Heart right ventricle (tissue), 16 donors: ENCODE data around the gene ZBED1. TPM values are rescaled to one million over a fixed set of nuclear protein-coding genes. Genes with fewer than 3 reads are reported as not detected.
"Not testable (repeated sequence)": the region's sequence is repeated elsewhere in the genome, so short reads cannot be mapped to it uniquely, and the experiment has no call there.

Experiments
- ATAC-seq, 8 donors: fragments of 200-7000 bp; cut with Tn5 transposase; one replicate each; pipeline ENCODE4 v1.9.1; 2020; ENCODE audit warnings: mild to moderate bottlenecking in 8 of 8, moderate library complexity in 8 of 8, moderate number of reproducible peaks in 1 of 8
- DNase-seq, 2 donors: peaks; one replicate each; pipeline ENCODE4 v3.0.0-alpha.2; 2020
- H3K27ac ChIP-seq, 10 donors: fragments of 200-600 bp; sonication (generic) in 2 of 10; one replicate each; pipeline versions ENCODE4 v1.5.0 to v1.8.0; 2020 to 2022; ENCODE audit warnings: mild to moderate bottlenecking in 3 of 10
- H3K27me3 ChIP-seq, 7 donors: fragments of 200-600 bp; one replicate each; pipeline ENCODE4 v1.8.0; 2021 to 2022; ENCODE audit warnings: mild to moderate bottlenecking in 2 of 7
- H3K36me3 ChIP-seq, 9 donors: fragments of 200-600 bp; sonication (generic) in 1 of 9; one replicate each; pipeline versions ENCODE4 v1.5.0 to v1.8.0; 2020 to 2022; ENCODE audit warnings: mild to moderate bottlenecking in 2 of 9
- H3K4me1 ChIP-seq, 9 donors: fragments of 200-600 bp; sonication (generic) in 1 of 9; one replicate each; pipeline versions ENCODE4 v1.5.0 to v1.8.0; 2020 to 2022; ENCODE audit warnings: mild to moderate bottlenecking in 4 of 9
- H3K4me3 ChIP-seq, 10 donors: fragments of 200-600 bp; sonication (generic) in 2 of 10; one replicate each; pipeline versions ENCODE4 v1.5.0 to v1.8.0; 2020 to 2022; ENCODE audit warnings: mild to moderate bottlenecking in 7 of 10, moderate library complexity in 2 of 10
- H3K9me3 ChIP-seq, 11 donors: fragments of 200-600 bp in 10 of 11; sonication (generic) in 2 of 11; one replicate each; pipeline versions ENCODE4 v1.5.0 to v1.8.0; 2013 to 2022; ENCODE audit warnings: mild to moderate bottlenecking in 2 of 11, control low read depth in 1 of 11, moderate library complexity in 1 of 11
- WGBS, 2 donors: extraction: QIAGEN DNeasy Blood & Tissue Kit; methylation state at CpG; one replicate each; pipeline ENCODE4 v1.1.7; 2013; ENCODE audit warnings: inconsistent platforms in 1 of 2; 5-methylcytosine and 5-hydroxymethylcytosine counted together
- intact Hi-C, 10 donors: fragments of 100-400 bp; cut with DNase I; formaldehyde crosslinking; loops; one replicate each; pipeline versions ENCODE4 v1.11.1 to v1.14.2; 2022
- polyA plus RNA-seq, 2 donors: library from polyadenylated mRNA; stranded (reverse); fragments of 200-250 nt; gene quantifications; one replicate each; pipeline ENCODE4 v1.2.3, GENCODE V29; 2013
- total RNA-seq, 10 donors: library from RNA; stranded (reverse); fragmentation: NEBNext Ultra II Directional in 3 of 10; extraction: Animal tissue kit (Norgen Biotek cat#: 25700) in 3 of 10; gene quantifications; one replicate each; pipeline versions ENCODE4 v1.2.1 to v1.2.4, GENCODE V29; 2021 to 2023
- TF ChIP-seq, protein P1 (sequence below), 9 donors: fragments of 200-600 bp; sonication (generic) in 2 of 9; IDR thresholded peaks; one replicate each; pipeline versions ENCODE4 v1.5.0 to v1.8.0; 2021 to 2022; ENCODE audit warnings: antibody characterized with exemption in 9 of 9, mild to moderate bottlenecking in 5 of 9, moderate library complexity in 1 of 9
- donor health status: Arrhythmogenic right ventricular cardiomyopathy.
- donor health status: ischemic (EF 13 %, LVEDD 7.1; RV severe dilation, severe dysfunction).
- donor health status: healthy with polysubstance abuse.
- donor health status: DM: no; HTN: yes; CAD: no.
- donor health status: DM: no; HTN: no; CAD: no.
- donor health status: ischemic (EF 25% LVEDD 6.9; RV normal size, moderate dysfunction).
- donor health status: ischemic (EF 25% LVEDD 5.7; RV mildly dilated, moderate dysfunction).
- donor health status: healthy.
- donor health status: DM: yes; HTN: yes; CAD: no.
- donor health status: Ischemic cardiomyopathy.
- donor health status: ischemic (EF 35%, LVEDD 5.7; RV mildly dilated, moderate dysfunction).
- donor health status: nonischemic (EF 11% LVEDD 7.7; RV severe dilation, severe dysfunction).
- donor health status: DM: yes; HTN: yes; CAD: no.
- donor health status: PGD.
- donor health status: ischemic (EF 29% LVEDD 5.4; RV normal size, mild dysfunction).
- donor health status: nonischemic (EF 23%, LVEDD 6.1; RV moderate dilation, normal function).

ZBED1 gene
- total and polyA plus RNA-seq, 12 donors, result 19.0 to 60.8 (median 53.1) TPM

DNA sequence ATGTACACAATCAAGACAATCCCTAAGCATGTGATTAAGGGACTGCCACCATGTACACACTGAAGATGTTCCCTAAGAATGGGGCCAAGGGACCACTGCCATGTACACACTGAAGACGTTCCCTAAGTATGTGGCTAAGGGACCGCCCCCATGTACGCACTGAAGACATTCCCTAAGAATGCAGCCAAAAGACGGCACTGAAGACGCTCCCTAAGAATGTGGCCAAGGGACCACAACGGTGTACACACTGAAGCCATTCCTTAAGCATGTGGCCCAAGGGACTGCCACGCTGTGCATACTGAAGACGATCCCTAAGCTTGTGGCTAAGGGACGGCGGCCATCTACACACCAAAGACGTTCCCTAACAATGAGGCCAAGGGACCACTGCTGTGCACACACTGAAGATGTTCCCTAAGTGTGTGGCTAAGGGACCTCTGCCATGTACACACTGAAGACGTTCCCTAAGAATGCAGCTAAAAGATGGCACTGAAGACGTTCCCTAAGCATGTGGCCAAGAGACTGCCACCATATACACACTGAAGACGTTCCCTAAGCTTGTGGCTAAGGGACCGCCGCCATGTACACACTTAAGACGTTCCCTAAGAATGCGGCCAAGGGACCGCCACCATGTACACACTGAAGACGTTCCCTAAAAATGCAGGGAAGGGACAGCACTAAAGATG lies 26.4 kb downstream of the ZBED1 start:
- TF ChIP-seq, protein P1, sequence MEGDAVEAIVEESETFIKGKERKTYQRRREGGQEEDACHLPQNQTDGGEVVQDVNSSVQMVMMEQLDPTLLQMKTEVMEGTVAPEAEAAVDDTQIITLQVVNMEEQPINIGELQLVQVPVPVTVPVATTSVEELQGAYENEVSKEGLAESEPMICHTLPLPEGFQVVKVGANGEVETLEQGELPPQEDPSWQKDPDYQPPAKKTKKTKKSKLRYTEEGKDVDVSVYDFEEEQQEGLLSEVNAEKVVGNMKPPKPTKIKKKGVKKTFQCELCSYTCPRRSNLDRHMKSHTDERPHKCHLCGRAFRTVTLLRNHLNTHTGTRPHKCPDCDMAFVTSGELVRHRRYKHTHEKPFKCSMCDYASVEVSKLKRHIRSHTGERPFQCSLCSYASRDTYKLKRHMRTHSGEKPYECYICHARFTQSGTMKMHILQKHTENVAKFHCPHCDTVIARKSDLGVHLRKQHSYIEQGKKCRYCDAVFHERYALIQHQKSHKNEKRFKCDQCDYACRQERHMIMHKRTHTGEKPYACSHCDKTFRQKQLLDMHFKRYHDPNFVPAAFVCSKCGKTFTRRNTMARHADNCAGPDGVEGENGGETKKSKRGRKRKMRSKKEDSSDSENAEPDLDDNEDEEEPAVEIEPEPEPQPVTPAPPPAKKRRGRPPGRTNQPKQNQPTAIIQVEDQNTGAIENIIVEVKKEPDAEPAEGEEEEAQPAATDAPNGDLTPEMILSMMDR (IDR thresholded peaks at IDR 0.05), result no peak
- Histone ChIP-seq H3K36me3 (no peaks in the 10 kb centered on the region), H3K4me1 (peaks cover 0 to 7% (median 0%) of the 10 kb centered on the region in 9 donors), H3K27me3 (no peaks in the 10 kb centered on the region), H3K9me3 (no peaks in the 10 kb centered on the region), H3K4me3 (no peak overlapping the region), H3K27ac (no peak overlapping the region)
- ATAC-seq (no peak), DNase-seq (no peak)
- 83% methylated on average over 20 of the region's 20 CpGs for WGBS, 2 donors
- intact Hi-C loops, result loop anchor here in 1 of 10 donors (10.0 kb wide), 1 partner anchor 60 kb away; no protein-coding TSS in a partner anchor

DNA sequence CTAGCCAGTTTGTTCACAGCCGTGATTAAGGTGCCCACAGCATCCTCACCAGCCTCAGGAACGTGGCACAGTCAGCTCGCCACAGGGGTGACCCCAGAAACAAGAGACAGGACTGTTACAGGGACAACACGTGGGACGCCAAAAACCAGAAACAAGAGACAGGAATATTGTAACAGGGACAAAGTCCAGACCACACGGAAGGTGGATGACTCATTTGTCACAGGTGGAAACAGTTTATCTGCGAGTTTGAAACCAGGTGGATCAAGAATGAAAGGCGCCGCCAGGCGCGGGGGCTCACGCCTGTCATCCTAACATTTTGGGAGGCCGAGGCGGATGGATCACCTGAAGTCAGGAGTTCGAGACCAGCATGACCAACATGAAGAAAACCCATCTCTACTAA lies 27.7 kb downstream of the ZBED1 start:
- WGBS, 2 donors, result 78 to 79% methylated on average over 15 of the region's 15 CpGs
- not testable (repeated sequence) for H3K27me3 ChIP-seq, H3K36me3 ChIP-seq, H3K4me3 ChIP-seq, H3K27ac ChIP-seq, ATAC-seq, H3K4me1 ChIP-seq, DNase-seq, H3K9me3 ChIP-seq
- intact Hi-C loops, result loop anchor here in 1 of 10 donors (10.0 kb wide), 1 partner anchor 58 kb away; no protein-coding TSS in a partner anchor

DNA sequence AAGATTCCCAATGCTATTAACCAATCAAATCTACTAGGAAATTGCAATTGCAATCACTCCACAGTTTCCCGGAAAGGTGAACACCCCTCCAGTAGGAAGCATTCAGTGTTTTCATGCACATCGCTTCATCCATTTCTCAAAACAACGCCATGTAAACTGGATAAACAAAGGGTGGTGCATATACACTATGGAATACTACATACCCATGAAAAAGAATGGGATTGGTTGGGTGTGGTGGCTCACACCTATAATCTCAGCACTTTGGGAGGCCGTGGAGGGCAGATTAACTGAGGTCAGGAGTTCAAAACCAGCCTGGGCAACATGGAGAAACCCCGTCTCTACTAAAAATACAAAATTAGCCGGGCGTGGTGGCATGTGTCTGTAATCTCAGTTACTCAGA lies 29.1 kb downstream of the ZBED1 start:
- no peaks in the 10 kb centered on the region for H3K27me3 ChIP-seq
- H3K9me3 ChIP-seq, result no peaks in the 10 kb centered on the region
- H3K27ac ChIP-seq, result no peak overlapping the region
- 93% methylated on average over 7 of the region's 7 CpGs for WGBS, 2 donors
- H3K4me1 ChIP-seq, result peaks cover 0 to 7% (median 0%) of the 10 kb centered on the region in 9 donors
- TF ChIP-seq, protein P1 (IDR thresholded peaks at IDR 0.05), result no peak
- H3K36me3 ChIP-seq, result no peaks in the 10 kb centered on the region
- DNase-seq, result no peak
- no peak for ATAC-seq
- intact Hi-C loops, result loop anchor here in 1 of 10 donors (10.0 kb wide), 1 partner anchor 57 kb away; no protein-coding TSS in a partner anchor
- H3K4me3 ChIP-seq, result no peak overlapping the region

DNA sequence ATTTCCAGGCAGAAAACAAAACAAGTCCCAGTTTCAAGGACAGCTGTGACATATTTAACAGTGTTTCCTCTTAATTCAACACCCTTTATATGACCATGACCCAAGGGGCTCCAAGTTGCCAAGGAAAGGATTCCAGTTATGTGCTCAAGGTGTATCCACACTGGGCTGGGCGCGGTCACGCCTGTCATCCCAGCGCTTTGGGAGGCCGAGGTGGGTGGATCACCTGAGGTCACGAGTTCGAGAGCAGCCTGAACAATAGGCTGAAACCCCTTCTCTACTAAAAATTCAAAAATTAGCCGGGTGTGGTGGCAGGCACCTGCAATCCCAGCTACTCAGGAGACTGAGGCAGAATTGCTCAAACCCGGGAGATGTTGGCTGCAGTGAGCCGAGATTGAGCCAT lies 29.6 kb downstream of the ZBED1 start:
- intact Hi-C loops, result loop anchor here in 1 of 10 donors (10.0 kb wide), 1 partner anchor 56 kb away; no protein-coding TSS in a partner anchor
- not testable (repeated sequence) for H3K9me3 ChIP-seq, H3K4me3 ChIP-seq, H3K27me3 ChIP-seq, H3K36me3 ChIP-seq, H3K4me1 ChIP-seq, DNase-seq, H3K27ac ChIP-seq, ATAC-seq
- 95 to 97% methylated on average over 10 of the region's 10 CpGs for WGBS, 2 donors

DNA sequence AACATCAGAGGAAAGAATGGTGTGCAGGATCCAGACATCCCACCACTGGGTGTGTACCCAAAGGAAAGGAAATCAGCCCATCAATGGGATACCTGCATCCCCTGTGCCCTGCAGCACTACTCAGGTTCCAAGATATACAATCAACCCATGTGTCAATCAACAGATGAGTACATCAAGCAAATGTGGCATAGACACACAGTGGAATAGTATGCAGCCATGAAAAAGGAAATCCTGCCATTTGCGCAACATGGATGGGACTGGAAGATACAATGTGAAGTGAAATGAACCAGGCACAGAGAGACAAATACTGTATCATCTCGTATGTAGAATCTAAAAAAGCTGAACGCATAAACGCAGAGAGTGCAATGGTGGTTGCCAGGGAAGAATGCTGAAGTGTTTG lies 30.9 kb downstream of the ZBED1 start:
- not testable (repeated sequence) for ATAC-seq, H3K36me3 ChIP-seq, H3K27ac ChIP-seq, H3K4me1 ChIP-seq, H3K27me3 ChIP-seq, H3K4me3 ChIP-seq, H3K9me3 ChIP-seq, DNase-seq
- intact Hi-C loops, result loop anchor here in 1 of 10 donors (10.0 kb wide), 1 partner anchor 55 kb away; no protein-coding TSS in a partner anchor
- 83 to 90% methylated on average over 4 of the region's 4 CpGs for WGBS, 2 donors

DNA sequence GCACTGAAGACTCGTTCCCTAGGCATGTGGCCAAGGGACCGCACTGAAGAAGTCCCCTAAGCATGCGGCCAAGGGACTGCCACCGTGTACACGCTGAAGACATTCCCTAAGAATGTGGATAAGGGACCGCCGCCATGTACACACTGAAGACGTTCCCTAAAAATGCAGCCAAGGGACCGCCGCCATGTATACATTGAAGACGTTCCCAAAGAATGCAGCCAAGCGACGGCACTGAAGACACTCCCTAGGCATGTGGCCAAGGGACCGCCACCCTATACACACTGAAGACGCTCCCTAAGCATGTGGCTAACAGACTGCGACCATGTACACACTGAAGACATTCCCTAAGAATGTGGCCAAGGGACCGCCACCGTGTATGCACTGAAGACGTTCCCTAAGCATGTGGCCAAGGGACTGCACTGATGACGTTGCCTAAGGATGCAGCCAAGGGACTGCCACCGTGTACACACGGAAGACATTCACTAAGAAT lies 31.5 kb downstream of the ZBED1 start:
- DNase-seq (no peak), ATAC-seq (peak in 1 of 8 donors; percentile 20)
- 95 to 96% methylated on average over 22 of the region's 22 CpGs for WGBS, 2 donors
- no peaks in the 10 kb centered on the region for H3K4me1 ChIP-seq
- no peak overlapping the region for H3K27ac ChIP-seq
- H3K27me3 ChIP-seq, result no peaks in the 10 kb centered on the region
- H3K4me3 ChIP-seq, result no peak overlapping the region
- no peaks in the 10 kb centered on the region for H3K9me3 ChIP-seq
- no peaks in the 10 kb centered on the region for H3K36me3 ChIP-seq
- intact Hi-C loops, result no loop called here
- TF ChIP-seq, protein P1 (IDR thresholded peaks at IDR 0.05), result no peak
